NCI-H460 (cell line): ENCODE results near the gene BYSL. TPM values are rescaled to one million over a fixed set of nuclear protein-coding genes. Genes with fewer than 3 reads are reported as not detected.

Source experiments
- DNase-seq: peaks from one replicate; pipeline ENCODE4 v3.0.0-alpha.2; 2016; ENCODE audit warnings: low read depth; ENCODE audit errors: extremely low read depth
- total RNA-seq: library from RNA; depleted of rRNA; stranded (reverse); fragments of >200 nt; shearing (Covaris generic); gene quantifications from 2 replicates; pipeline ENCODE4 v1.2.3, GENCODE V29; 2014

Gene BYSL
- total RNA-seq, 1 experiment from 2014 or later = 25.1 TPM

DNA sequence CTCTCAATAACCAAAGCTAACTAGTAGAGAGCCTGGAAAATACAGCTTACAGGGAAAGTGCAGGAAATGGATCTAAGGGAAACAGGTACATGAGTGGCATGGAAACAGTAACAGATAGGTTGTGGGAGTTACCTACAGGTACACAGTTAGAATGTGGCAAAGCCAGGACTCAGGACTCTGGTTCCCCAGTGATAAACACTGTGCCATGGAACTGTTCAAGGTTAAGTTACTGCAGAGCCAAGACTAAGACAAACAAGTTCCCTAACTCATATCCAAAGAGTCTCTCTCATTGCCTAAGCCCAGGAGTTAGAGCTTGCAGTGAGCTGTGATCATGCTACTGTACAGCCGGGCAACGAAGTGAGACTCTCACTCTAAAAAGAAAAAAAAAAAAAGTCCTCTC lies 7.0 kb upstream of the BYSL start:
- DNase-seq = no peak

DNA sequence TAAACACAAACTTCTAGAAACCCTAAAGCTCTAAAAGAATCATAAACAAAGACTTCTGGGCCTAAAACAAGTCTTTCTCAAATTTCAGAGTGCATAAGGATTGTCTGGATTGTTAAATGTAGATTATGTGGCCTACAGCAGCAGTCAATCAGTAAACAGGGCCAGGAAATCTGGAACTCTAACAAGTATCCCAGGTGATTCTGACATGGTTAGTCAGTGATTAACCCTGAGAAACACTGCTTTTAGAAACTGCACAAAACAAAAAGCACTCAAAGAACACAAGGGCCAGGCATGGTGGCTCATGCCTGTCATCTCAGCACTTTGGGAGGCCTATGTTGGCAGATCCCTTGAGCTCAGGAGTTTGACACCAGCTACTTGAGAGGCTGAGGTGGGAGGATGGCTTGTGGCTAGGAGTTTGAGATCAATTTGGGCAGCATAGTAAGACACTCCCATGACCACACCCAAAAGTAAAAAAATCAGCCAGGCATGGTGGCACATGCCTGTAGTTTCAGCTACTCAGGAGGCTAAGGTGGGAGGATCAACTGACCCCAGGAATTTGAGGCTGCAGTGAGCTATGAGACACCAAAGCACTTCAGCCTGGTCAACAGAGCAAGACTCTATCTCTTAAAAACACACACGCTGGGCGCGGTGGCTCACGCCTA lies 6.3 kb upstream of the BYSL start:
- DNase-seq = no peak

- DNase-seq = peak; percentile 90
Observed at GRCh38 chr6:41917528-41917927, 3.8 kb upstream of the BYSL start.

- no peak for DNase-seq
Observed at GRCh38 chr6:41921712-41921998, 356 bp downstream of the BYSL start.

DNA sequence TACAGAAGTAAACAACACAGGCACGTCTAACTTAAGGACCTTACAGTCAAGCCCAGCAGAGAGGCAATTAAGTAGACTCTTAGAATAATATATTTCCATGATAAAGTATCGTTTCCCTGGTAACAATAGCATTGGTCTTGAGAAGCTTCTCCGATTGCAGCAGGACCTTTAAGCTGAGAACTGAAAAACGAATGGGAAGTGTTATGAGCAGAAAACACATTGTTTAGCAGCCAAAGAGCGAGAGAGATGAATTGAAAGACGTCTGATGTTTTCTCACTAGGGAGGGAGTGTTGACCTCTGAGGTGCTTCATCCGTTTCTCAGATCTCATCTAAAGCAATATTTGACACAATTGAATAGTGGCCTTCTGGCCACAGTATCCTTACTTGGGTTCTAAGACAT lies 855 bp downstream of the BYSL start:
- no peak for DNase-seq

DNA sequence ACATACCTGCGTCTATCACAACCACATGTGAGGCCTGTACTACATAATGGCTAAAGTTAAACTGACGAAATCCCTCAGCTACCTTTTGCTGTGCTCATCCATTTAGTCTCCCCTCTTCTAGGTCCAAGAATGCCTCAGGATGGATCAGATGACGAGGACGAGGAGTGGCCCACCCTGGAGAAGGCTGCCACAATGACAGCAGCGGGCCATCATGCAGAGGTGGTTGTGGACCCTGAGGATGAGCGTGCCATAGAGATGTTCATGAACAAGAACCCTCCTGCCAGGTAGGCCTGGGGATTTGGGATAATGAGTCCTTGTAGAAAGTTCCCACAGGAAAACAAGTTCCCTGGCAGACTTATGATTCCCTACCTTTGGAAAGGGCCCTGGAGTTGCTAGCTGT lies 6.0 kb downstream of the BYSL start:
- DNase-seq = no peak

- DNase-seq = no peak
Observed at GRCh38 chr6:41929924-41930323, 8.6 kb downstream of the BYSL start.

- no peak for DNase-seq
Observed at GRCh38 chr6:41931792-41932191, 10.5 kb downstream of the BYSL start.

- DNase-seq = no peak
Observed at GRCh38 chr6:41932378-41932777, 11.1 kb downstream of the BYSL start.

DNA sequence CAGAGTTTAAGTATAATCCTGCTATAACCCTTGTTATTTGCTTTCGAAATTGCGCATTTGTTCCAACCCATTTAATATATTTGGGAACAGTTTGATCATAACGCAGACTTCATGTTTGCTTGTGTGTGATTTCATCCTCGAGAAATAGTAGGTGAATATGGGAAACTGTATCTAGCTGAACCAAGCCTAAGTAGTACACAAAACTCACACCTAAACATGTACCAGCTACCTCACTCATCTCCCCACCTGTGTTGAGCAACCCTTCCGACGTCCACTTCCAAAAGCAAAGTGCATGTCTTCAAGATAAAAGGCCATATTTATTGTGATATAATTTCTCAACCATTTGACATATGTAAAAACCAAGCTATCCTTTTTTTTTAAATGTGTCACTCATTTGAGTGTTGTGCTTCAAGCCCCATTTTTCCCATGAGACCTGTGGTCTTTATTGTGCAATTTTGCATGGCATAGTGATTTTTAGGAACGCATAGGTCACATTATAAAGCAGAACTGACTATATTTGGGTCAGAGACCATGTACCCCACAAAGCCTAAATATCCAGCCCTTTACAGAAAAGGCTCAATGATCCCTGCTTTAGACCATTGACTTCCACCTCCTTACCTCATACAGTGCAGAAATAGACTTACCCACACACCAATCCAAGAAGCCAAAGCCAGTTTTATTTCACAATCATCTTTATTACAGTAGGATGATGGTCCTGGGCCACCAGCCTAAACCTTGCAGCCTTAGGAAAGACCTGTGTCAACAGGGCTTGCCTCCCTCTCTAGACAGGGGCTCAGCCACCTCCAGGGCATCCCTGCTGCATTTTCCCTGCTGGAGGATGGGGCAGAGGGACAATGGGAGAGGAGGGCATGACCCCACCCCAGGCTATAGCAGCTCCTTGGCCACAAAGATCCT lies 13.2 kb downstream of the BYSL start:
- DNase-seq = no peak

DNA sequence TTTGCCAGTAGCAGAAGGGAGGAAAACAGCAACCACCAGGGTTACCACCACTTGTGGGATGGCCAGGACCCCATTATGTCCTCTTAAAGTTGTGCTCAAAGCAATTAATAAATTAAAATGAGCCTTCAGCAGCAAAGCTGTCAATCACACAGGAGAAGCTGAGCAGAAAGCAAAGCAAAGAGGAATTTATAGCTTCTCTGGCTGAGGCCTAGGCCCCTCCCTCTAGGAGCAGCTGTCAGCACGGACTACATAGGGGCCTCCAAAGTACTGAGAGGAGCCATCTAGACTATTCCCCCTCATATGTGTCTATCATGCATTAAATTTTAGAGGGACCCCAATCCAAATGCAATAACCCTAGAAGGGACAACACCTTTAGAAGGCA lies 13.9 kb downstream of the BYSL start:
- DNase-seq = no peak

GRCh38 chr6:41935685-41936072 lies 14.4 kb downstream of the BYSL start:
- DNase-seq = no peak

DNA sequence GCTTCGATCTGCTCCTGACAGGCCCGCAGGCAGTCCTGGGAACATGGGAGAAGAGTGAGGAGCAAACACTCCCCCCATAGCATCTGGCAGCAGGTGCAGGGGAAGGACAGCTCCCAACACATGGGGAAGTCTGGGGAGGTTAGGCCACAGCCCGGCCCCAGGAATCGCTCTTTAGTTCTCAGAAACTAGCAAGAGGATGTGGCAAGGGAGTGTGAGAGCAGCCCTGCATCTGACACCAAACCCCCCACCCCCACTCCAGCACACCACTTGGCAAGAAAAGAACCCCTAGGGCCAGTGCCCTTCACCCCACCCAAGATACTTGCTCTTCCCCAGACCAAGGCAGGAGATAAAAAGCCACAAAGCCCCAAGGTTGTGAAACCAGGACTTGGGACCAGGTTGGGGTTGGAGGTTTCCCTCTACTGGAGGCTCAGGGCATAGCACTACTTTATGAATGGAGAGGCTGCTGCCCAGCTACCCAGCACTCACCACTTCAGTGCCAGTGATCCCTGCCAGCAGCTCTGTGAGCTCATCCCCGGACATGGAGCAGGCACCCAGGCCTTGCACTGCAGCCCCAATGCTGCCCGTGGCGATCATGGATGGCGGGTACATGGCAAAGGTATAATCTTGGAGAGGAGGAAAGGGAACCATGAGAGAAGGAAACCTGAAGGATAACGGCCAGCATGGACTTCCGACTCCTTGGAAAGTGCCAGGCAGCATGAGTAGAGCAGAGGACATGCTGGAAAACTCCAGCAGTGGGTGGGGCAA lies 15.0 kb downstream of the BYSL start:
- peak; percentile 71 for DNase-seq

DNA sequence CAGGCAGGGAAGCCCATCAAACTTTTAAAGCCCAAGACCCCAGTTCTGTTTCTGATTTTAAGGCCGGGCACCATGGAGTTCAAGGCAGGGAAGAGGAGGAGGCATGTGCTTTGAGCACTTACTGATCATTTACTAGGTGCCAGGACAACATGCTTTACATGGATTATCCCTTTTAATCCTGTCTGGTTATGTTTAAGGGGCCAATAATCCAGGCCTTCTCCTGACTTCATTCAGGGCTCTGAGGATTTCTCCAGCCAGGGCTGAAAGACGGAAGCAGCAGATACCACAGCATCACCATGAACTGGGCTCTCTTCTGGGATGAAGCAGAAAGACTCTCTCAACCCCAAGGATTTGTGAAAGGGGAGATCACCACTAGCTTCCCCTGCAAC lies 16.2 kb downstream of the BYSL start:
- no peak for DNase-seq

DNA sequence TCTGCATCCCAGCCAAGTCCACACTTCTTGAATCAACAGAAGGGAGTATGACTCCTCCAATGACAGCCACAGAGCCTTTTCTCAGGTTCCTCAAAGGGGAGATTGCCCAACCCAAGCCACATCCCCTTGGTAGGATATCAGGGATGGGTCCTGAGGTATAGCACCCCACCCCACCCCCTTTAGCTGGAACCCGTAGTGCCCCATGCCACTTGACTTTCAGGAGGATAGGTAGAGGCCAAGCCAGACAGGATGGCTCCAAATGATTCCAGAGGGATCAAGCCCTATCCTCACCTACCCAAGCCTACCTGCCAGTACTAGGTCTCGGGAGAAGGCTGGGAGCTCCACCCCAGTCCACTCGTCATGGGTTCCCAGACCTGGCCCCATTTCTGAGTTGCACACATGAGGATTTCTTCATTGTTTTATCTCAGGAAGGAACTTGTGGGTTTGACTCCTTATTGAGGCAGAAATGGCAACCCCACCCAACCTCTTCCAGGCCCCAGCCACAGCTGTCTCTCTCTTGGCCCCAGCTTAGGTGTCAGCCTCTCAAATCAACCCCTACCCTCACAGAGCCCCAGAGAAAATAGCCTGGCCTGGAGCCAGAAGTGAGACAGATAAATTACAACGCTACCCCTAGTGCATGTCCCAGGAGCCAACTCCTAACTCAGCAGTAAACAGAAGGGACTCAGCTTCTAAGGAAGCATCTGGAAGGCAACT lies 16.7 kb downstream of the BYSL start:
- no peak for DNase-seq

DNA sequence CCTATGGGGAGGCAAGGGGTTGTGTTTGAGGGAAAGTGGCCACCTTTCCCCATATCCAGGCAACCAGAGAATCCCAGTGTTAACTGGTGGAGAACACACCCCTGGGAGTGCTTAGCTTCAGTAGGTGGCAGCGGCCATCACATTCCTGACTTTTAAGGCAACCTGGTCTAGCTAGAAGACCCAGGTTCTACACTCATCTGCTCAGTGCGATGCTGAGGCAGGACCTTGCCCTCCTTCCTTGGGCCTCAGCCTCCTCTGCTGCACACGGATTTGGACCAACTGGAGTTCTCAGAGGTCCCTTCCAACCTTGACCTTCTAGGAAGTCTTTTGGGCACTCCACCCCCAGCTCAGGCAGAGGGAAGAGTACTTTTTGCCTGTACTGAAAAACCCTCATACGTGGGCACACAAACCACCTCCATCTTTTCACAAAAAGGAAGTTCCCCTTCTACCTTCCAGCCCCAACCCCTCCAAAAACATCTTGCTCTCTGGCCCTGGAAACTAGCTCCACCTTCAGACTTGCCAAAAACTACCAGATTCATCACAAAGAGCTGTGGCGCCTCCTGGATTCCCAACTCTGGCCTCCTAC lies 17.4 kb downstream of the BYSL start:
- no peak for DNase-seq

- DNase-seq = no peak
Observed at GRCh38 chr6:41939176-41939847, 18.0 kb downstream of the BYSL start.

- DNase-seq = no peak
Observed at GRCh38 chr6:41939848-41940758, 18.8 kb downstream of the BYSL start.

- no peak for DNase-seq
Observed at GRCh38 chr6:41940759-41941279, 19.5 kb downstream of the BYSL start.
